HG03571 (cell line): ENCODE measurements around the gene PPP4R1.

Experiments
- ATAC-seq: cut with Tn5 transposase; IDR thresholded peaks from one replicate; pipeline ENCODE4 v1.9.1; 2021; ENCODE audit not compliant: unreplicated experiment

PPP4R1 gene

DNA sequence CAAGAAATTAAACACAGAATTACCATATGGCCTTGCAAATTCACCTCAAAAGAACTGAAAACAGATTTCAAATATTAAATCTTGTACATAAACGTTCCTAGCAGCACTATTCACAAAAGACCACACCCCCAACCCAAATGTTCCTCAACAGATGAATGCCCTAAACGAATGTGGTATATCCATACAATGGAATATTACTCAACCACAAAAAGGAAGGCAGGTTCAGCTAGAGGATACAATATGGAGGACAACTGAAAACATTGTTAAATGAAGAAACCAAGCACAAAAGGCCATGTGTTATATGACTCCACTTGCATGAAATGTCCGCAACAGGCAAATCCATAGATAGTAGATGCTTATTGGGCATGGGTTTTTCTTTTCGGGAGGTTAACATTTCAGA is 61.7 kb downstream of the PPP4R1 start:
- no peak for ATAC-seq

- ATAC-seq: no peak
Observed at GRCh38 chr18:9552191-9552590, 62.2 kb downstream of the PPP4R1 start.

DNA sequence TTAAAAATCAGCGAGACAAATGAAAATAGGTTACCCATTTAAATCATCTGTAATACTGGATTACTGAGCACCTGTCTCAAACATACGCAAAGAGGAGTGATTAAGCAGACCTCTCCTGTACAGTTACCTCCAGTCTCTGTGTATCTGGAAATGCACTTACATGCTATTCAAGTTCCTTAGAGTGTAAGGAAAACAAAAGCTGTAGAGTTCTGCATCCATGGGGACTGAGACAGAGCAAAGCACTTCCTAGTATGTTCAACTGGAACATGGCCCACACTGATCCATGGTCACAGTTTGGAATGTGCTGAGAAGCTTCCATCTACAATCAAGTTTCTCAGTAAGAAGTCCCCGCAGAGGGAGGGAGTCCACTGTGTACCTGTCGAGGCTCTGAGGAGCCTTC is 63.9 kb downstream of the PPP4R1 start:
- ATAC-seq: no peak

DNA sequence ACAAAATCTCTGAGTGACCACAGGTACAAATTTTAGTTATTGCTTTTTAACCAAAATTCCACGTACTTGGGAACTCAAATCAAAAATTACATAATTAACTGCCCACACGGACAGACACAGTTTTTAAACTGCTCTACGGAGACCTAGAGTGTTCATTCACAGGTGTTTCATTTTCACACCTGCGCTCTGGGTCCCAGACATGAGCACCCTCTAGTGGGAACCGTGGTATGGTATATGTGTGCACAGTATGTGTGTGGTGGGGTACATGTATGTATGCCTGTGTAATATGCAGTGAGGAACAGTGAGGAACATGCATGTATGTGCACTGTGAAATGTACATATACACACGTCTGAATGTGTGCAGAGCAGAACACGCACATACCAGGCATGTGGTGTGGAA is 65.0 kb downstream of the PPP4R1 start:
- ATAC-seq: no peak

- no peak for ATAC-seq
Observed at GRCh38 chr18:9547782-9548181, 66.6 kb downstream of the PPP4R1 start.

GRCh38 chr18:9546468-9546867 is 67.9 kb downstream of the PPP4R1 start:
- ATAC-seq: no peak

GRCh38 chr18:9545029-9545428 is 69.3 kb downstream of the PPP4R1 start:
- ATAC-seq: no peak

GRCh38 chr18:9542924-9543323 is 71.4 kb downstream of the PPP4R1 start:
- ATAC-seq: no peak

- ATAC-seq: no peak
Observed at GRCh38 chr18:9539938-9540337, 74.4 kb downstream of the PPP4R1 start.

DNA sequence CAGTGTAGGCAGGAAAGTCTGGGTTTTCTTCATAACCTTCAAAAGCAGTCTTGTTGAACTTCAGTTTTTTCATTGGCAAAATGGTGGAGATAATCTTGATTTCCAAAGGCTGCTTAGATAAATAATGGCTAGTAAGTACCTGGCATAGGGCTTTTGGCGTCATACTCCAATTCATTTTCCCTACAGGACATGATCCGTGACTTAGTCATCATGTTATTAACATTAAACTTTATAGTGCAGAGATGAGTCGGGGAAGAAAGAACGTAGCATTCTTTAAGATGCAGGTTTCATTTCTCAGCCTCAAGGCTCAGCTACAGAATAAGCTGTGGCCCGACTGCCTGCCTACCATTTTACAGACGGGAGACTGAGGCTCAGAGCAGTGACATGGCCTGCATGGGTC is 75.1 kb downstream of the PPP4R1 start:
- no peak for ATAC-seq

GRCh38 chr18:9537677-9538076 is 76.7 kb downstream of the PPP4R1 start:
- no peak for ATAC-seq

DNA sequence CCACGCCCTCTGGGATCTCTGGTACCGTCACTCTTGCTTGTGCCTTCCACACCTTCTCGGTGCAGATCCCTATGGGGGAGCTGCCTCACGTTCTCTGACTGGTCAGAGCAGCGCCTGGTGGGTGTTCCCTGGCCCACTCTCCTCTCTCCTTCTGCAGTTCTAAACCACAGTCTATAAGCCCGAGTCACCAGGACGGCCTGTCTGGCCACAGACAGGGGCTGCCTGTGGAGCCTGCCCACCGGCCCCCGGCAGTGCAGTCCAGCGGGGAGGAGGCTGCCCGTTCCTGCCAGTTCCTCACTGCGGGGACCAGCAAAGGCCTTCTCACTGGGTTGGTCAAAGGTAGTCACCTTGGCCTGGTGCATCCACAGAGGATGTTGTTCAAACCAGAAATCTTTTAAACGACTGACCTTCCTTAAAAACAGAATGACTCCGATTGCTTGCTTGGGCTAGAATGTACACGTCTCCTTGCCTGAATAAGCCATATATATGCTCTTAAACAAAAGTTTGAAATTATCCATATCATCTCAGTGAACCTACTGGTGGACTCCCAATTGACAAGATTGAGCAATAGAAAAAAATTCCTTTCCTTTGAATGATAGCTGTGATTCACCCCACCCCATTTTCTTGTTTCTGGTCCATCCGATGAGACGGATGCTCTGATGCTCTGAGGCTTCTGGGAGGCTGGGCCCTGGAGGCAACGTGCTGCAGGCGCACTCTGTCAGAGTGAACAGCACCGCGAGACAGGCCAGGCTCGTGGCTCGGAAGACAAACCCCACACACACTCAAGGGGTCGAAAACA is 77.8 kb downstream of the PPP4R1 start:
- ATAC-seq: no peak

GRCh38 chr18:9535430-9535991 is 78.8 kb downstream of the PPP4R1 start:
- no peak for ATAC-seq

- ATAC-seq: no peak
Observed at GRCh38 chr18:9534844-9535243, 79.5 kb downstream of the PPP4R1 start.

DNA sequence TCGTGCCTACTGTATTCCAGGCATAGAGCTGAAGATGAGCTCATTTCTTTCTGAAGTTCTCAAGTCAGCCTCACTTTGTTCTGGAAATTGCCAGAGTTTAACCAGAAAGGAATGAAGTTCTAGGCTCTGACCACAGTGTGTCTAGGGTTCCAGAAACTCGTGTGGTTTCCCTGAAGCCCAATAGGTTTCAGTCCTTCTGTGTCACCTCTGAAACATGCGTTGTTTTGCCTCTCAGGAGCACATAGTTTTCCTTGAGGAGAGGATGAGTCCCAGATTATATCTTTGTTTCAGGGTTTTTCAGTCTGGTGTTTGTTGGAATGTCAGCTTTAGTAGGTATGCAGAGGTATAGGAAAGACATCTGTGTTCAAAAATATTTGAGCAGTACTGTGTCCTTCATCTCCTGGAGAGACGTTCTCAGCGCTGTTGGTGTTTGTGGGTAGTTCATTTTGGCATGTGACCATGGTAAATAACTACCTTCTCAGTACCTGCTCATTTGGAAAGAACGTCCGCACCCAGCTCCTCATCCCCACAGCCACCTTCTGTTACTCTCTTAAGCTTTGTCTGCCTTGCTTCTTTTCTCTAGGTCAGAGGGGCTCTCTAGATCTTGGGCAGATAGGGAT is 82.5 kb downstream of the PPP4R1 start:
- no peak for ATAC-seq

DNA sequence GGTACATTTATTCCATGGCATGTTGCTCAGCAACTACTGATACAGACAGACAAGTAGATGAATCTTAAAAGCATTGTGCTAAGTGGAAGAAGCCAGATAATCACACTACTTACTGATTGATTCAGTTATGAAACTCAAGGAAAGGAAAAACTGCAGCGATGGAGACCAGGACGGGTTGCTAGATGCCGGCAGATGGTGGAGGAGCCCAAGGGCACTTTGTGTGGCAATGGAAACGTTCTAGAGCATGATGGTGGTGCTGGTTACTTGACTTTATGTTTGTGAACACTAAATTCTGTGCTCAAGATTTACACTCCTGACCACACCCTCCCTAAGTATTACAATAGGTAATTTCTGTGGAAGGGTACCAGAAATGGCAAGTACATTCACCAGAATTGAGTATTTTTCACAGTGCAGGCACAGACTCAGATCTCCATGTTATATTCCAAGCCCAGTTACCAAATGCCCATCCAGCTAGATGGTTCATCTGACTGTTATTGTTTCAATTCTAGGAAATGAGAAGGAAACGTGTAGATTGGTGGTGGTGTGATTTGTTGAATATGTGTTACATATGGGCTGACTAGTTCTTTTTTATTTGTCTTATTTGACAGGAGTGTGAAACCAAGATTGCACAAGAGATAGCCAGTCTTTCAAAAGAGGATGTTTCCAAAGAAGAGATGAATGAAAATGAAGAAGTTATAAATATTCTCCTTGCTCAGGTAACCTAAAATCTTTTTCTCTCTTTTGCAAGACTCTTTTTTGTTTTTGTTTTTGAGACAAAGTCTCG is 83.9 kb downstream of the PPP4R1 start:
- no peak for ATAC-seq

DNA sequence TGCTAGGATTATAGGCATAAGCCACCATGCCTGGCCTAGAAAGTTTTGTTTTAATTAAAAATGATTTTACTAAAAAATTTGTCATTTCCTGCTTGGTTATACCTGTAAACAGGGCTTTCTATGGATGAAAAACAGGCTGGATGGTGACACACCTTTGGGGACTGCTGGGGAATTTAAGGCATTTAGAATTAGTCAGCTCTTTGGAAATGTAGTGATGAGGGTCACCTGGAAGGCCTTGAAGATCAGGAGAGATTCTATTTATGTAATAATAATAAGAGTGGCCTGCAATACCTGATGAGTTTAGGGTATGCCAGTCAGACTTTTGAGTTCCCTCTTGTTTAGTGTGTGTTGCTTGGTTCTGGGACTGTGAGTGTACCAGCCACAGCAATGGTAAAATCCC is 87.9 kb downstream of the PPP4R1 start:
- ATAC-seq: no peak

DNA sequence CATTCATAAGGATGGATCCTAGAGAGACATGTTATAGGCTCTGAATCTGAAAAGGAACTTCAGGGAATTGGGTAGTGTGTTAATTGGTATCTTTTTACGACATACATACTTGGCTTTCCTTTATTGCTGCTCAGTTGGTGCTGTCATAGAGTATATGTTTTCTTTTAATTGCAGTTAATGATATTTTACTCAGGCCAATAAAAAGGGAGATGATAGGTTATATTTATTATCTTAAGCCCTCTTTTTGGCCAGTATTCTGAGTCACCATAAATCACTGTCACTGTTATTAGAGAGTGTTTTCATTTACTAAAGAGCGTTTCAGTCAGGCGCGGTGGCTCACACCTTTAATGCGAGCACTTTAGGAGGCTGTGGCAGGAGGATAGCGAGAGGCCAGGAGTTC is 91.4 kb downstream of the PPP4R1 start:
- ATAC-seq: no peak

DNA sequence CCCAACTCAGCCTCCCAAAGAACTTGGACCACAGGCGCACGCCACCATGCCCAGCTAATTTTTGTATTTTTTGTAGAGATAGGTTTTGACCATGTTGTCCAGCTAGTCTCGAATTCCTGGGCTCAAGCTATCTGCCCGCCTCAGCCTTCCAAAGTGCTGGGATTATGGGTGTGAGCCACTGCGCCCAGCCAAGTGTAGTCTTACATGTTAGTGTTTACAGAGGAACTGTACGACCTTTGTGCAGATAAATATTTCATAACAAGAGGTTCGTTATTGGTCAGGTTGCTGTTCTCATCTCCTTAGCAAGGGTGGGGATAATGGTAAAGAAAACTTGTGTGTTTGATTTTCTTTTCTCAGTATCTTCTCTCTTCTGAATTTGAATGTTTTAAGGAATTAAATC is 92.6 kb downstream of the PPP4R1 start:
- ATAC-seq: no peak

DNA sequence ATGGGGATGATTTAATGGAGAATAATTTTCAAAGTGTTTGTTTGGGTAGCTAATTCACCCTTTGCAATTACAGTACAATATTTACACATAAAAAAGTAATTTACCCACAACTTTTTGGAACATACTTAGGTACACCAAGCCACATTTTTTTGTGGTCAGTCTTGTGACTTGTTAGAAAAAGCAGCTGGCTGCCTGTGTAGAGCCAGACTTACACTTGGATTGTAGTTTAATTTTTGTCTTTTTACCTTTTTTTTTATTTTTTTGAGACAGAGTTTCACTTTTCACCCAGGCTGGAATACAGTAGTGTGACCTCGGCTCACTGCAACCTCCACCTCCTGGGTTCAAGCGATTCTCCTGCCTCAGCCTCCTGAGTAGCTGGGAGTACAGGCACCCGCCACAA is 93.7 kb downstream of the PPP4R1 start:
- no peak for ATAC-seq

DNA sequence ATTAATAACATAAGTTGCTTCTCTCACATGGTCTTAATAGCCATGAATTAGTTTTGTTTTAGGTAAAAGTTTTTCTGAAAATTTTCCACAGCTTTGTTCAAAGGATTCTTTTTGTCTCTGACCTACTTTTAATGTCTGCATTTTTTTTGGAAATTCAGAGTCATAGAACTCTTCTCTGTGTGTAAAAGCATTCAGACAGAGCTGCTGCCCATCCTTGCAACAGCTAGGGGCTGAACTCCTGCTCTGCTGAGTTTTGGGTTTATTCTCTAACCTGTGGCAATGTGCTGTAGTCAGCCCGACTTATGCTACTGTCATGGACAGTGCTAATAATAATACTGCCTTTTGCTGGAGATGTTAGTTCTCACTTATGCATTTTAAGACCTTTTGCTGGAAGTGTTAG is 95.0 kb downstream of the PPP4R1 start:
- ATAC-seq: no peak

DNA sequence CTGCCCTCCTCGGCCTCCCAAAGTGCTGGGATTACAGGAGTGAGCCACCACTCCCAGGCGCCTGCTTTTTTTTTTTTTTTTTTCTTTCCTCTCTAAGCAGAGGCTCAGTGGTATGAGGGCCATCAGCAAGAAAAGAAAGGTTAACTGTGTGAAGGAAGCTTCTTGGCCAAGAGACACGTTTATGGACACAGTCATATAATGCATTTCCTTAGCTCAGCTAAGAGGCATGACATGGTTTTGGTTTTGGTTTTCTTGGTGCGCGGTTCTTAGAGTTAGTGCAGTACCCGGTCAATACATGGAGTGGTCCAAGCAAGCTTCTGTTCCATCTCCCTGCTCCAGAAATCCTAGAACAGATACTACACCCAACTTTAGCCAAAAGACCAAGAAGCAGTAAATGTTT is 96.5 kb downstream of the PPP4R1 start:
- ATAC-seq: no peak
